Ecto neural progenitor cell (in vitro differentiated cells): ENCODE measurements around the gene TMEM191B.
"Not testable (repeated sequence)": the region's sequence is repeated elsewhere in the genome, so short reads cannot be mapped to it uniquely, and the experiment has no call there.

Experiments used
- DNase-seq: peaks from one replicate; pipeline ENCODE4 v3.0.0-alpha.2; 2018; ENCODE audit warnings: low spot score

The TMEM191B gene

GRCh38 chr22:18527752-18528596 is at the start of gene TMEM191B:
TSS of gene TMEM191B (plus strand) at chr22:18527802. CDS start at chr22:18527981, 179 bp downstream.
- not testable (repeated sequence) for DNase-seq

GRCh38 chr22:18496227-18496626 is 31.4 kb upstream of the TMEM191B start:
- DNase-seq: not testable (repeated sequence)

- not testable (repeated sequence) for DNase-seq
Observed at GRCh38 chr22:18511327-18511726, 16.3 kb upstream of the TMEM191B start.

GRCh38 chr22:18512378-18512777 is 15.2 kb upstream of the TMEM191B start:
- not testable (repeated sequence) for DNase-seq

GRCh38 chr22:18513454-18513853 is 14.1 kb upstream of the TMEM191B start:
- DNase-seq: not testable (repeated sequence)

GRCh38 chr22:18518061-18518460 is 9.5 kb upstream of the TMEM191B start, which contains the start of gene GGTLC3:
TSS of gene GGTLC3 (minus strand) at chr22:18518161. CDS start at chr22:18517897, 264 bp downstream.
- DNase-seq: not testable (repeated sequence)

GRCh38 chr22:18522762-18523161 is 4.8 kb upstream of the TMEM191B start:
- DNase-seq: not testable (repeated sequence)

- DNase-seq: not testable (repeated sequence)
Observed at GRCh38 chr22:18523328-18523727, 4.3 kb upstream of the TMEM191B start.

- peak; percentile 85 for DNase-seq
Observed at GRCh38 chr22:18528597-18529415, 1.2 kb downstream of the TMEM191B start.

- DNase-seq: not testable (repeated sequence)
Observed at GRCh38 chr22:18529416-18530145, 2.0 kb downstream of the TMEM191B start.

GRCh38 chr22:18533633-18534032 is 6.0 kb downstream of the TMEM191B start:
- DNase-seq: not testable (repeated sequence)

- not testable (repeated sequence) for DNase-seq
Observed at GRCh38 chr22:18534315-18534714, 6.7 kb downstream of the TMEM191B start.

GRCh38 chr22:18539994-18540393 is 12.4 kb downstream of the TMEM191B start:
- DNase-seq: not testable (repeated sequence)

GRCh38 chr22:18543400-18543799 is 15.8 kb downstream of the TMEM191B start:
- DNase-seq: not testable (repeated sequence)

GRCh38 chr22:18544615-18545014 is 17.0 kb downstream of the TMEM191B start:
- DNase-seq: not testable (repeated sequence)

- not testable (repeated sequence) for DNase-seq
Observed at GRCh38 chr22:18549458-18550179, 22.0 kb downstream of the TMEM191B start.

GRCh38 chr22:18551046-18551445 is 23.4 kb downstream of the TMEM191B start:
- not testable (repeated sequence) for DNase-seq

GRCh38 chr22:18552839-18553597 is 25.4 kb downstream of the TMEM191B start:
- DNase-seq: not testable (repeated sequence)

- not testable (repeated sequence) for DNase-seq
Observed at GRCh38 chr22:18554280-18555256, 27.0 kb downstream of the TMEM191B start.
